ENCODE data around the gene ALG14. TPM values are rescaled to one million over a fixed set of nuclear protein-coding genes. Genes with fewer than 3 reads are reported as not detected.

ALG14 gene
- total and polyA plus RNA-seq, 10 of the 15 experiments (the other 5 are each of a cell fraction or from before 2014, with no cell fraction given) = 2.6 to 19.2 (median 7.5) TPM

DNA sequence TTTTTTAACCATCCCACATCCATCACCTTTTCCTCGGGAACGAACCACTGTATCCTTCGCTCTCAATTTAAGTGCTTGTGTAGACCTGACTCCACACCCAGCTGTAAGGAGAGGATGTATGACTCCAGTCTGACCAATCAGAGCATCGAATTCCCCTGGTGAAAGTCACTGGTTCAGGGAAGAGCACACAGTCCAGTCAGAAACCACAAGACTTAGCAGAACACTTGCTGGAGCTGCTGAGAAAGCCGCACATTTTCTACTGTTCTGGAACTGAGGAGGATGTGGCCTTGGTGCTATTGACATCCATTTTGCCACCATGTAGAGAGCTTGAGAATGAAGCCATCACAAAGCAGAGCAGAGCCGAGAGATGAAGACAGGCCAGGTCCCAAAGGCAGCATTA, 86.0 kb downstream of the ALG14 start:
- SMC1A ChIA-PET (ENCODE audit: uncharacterized antibody, unreplicated experiment) = no interaction called here
- no peak for TF ChIP-seq NFYB (IDR thresholded peaks at IDR 0.05; ENCODE audit: insufficient read depth, low read depth, low read length)
- no peak for TF ChIP-seq NR2F1 (conservative IDR thresholded peaks at IDR 0.05)
- no peak for TF ChIP-seq EGR1 (IDR thresholded peaks at IDR 0.05; ENCODE audit: borderline replicate concordance in 1 of 2, low read depth in 2 of 2, low read length in 2 of 2)
- no peak for TF ChIP-seq ZNF24 (IDR thresholded peaks at IDR 0.05)
- TF ChIP-seq, protein P1, sequence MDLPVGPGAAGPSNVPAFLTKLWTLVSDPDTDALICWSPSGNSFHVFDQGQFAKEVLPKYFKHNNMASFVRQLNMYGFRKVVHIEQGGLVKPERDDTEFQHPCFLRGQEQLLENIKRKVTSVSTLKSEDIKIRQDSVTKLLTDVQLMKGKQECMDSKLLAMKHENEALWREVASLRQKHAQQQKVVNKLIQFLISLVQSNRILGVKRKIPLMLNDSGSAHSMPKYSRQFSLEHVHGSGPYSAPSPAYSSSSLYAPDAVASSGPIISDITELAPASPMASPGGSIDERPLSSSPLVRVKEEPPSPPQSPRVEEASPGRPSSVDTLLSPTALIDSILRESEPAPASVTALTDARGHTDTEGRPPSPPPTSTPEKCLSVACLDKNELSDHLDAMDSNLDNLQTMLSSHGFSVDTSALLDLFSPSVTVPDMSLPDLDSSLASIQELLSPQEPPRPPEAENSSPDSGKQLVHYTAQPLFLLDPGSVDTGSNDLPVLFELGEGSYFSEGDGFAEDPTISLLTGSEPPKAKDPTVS (IDR thresholded peaks at IDR 0.05; ENCODE audit: low read depth, low read length) = no peak
- TF ChIP-seq, protein P2, sequence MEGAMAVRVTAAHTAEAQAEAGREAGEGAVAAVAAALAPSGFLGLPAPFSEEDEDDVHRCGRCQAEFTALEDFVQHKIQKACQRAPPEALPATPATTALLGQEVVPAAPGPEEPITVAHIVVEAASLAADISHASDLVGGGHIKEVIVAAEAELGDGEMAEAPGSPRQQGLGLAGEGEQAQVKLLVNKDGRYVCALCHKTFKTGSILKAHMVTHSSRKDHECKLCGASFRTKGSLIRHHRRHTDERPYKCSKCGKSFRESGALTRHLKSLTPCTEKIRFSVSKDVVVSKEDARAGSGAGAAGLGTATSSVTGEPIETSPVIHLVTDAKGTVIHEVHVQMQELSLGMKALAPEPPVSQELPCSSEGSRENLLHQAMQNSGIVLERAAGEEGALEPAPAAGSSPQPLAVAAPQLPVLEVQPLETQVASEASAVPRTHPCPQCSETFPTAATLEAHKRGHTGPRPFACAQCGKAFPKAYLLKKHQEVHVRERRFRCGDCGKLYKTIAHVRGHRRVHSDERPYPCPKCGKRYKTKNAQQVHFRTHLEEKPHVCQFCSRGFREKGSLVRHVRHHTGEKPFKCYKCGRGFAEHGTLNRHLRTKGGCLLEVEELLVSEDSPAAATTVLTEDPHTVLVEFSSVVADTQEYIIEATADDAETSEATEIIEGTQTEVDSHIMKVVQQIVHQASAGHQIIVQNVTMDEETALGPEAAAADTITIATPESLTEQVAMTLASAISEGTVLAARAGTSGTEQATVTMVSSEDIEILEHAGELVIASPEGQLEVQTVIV (IDR thresholded peaks at IDR 0.05; ENCODE audit: borderline replicate concordance, partially characterized antibody) = no peak
- TF ChIP-seq, protein P3, sequence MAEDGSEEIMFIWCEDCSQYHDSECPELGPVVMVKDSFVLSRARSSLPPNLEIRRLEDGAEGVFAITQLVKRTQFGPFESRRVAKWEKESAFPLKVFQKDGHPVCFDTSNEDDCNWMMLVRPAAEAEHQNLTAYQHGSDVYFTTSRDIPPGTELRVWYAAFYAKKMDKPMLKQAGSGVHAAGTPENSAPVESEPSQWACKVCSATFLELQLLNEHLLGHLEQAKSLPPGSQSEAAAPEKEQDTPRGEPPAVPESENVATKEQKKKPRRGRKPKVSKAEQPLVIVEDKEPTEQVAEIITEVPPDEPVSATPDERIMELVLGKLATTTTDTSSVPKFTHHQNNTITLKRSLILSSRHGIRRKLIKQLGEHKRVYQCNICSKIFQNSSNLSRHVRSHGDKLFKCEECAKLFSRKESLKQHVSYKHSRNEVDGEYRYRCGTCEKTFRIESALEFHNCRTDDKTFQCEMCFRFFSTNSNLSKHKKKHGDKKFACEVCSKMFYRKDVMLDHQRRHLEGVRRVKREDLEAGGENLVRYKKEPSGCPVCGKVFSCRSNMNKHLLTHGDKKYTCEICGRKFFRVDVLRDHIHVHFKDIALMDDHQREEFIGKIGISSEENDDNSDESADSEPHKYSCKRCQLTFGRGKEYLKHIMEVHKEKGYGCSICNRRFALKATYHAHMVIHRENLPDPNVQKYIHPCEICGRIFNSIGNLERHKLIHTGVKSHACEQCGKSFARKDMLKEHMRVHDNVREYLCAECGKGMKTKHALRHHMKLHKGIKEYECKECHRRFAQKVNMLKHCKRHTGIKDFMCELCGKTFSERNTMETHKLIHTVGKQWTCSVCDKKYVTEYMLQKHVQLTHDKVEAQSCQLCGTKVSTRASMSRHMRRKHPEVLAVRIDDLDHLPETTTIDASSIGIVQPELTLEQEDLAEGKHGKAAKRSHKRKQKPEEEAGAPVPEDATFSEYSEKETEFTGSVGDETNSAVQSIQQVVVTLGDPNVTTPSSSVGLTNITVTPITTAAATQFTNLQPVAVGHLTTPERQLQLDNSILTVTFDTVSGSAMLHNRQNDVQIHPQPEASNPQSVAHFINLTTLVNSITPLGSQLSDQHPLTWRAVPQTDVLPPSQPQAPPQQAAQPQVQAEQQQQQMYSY (CRISPR knock-in tag; IDR thresholded peaks at IDR 0.05) = no peak
- H3K36me3 ChIP-seq (ENCODE audit: control insufficient read depth in 2 of 2, insufficient read depth in 2 of 2, low read length in 1 of 2) = no peaks in the 10 kb centered on the region
- in situ Hi-C loops (cut with MboI) = no loop called here
- ATAC-seq (no peak), DNase-seq (ENCODE audit: low read depth, low spot score) (no peak), FAIRE-seq (no peak)
- no peak overlapping the region for H2AFZ ChIP-seq (ENCODE audit: control insufficient read depth, low read depth, low read length)
- H3K4me1 ChIP-seq (ENCODE audit: control insufficient read depth, insufficient read depth, low read length) = no peaks in the 10 kb centered on the region
- intact Hi-C loops (cut with micrococcal nuclease; ENCODE audit: unreplicated experiment) = no loop called here
- no peaks in the 10 kb centered on the region for H4K20me1 ChIP-seq (ENCODE audit: control insufficient read depth, insufficient read depth)
- CTCF ChIA-PET = no interaction called here
- 88% methylated on average over 6 of the region's 6 CpGs for WGBS (ENCODE audit: insufficient coverage, insufficient replicate concordance, low lambda C conversion rate, missing lambda C conversion rate)
- H3K4me3 ChIP-seq = no peak overlapping the region
- H3K27ac ChIP-seq (ENCODE audit: control insufficient read depth, insufficient read depth) = no peak overlapping the region
- no peak overlapping the region for H3K9ac ChIP-seq (ENCODE audit: control insufficient read depth, insufficient read depth, low read length)
- no peaks in the 10 kb centered on the region for H3K79me2 ChIP-seq (ENCODE audit: control insufficient read depth, insufficient read depth, low read length)
- no peaks in the 10 kb centered on the region for H3K9me3 ChIP-seq (replicated peaks; ENCODE audit: control insufficient read depth, insufficient read depth, low read length)
- H3K4me2 ChIP-seq (ENCODE audit: control insufficient read depth, insufficient read depth) = no peak overlapping the region
- RAD21 ChIA-PET (ENCODE audit: unreplicated experiment) = no interaction called here
- no peaks in the 10 kb centered on the region for H3K27me3 ChIP-seq (replicated peaks in 1 of 2; ENCODE audit: control insufficient read depth in 2 of 2, insufficient read depth in 2 of 2, low read length in 1 of 2)
- no TSS peak for BruUV-seq (replicated peaks)
- POLR2A ChIA-PET = no interaction called here
